K562 (cell line): Measurements from ENCODE around the gene ZNF599. TPM values are rescaled to one million over a fixed set of nuclear protein-coding genes. Genes with fewer than 3 reads are reported as not detected.

Source experiments
- CHD4 ChIP-seq: fragments of 200-600 bp; sonication (generic); IDR thresholded peaks from 3 replicates; pipeline ENCODE4 v1.6.1; 2012; ENCODE audit warnings: low read depth, mild to moderate bottlenecking, mixed read lengths, low read length, inconsistent platforms; ENCODE audit not compliant: insufficient read depth, insufficient replicate concordance, poor library complexity, severe bottlenecking
- EP400 ChIP-seq: fragments of 450-650 bp; IDR thresholded peaks from 2 replicates; pipeline ENCODE4 v1.6.1; 2017; ENCODE audit warnings: antibody characterized with exemption, mild to moderate bottlenecking, moderate library complexity
- FUS ChIP-seq: fragments of 200-400 bp; formaldehyde crosslinking; optimal IDR thresholded peaks from 2 replicates; pipeline ENCODE3; 2017; ENCODE audit warnings: low read depth, low read length
- KDM4B ChIP-seq, 2 experiments: fragments of 450-650 bp in 1 of 2; sonication (generic) in 1 of 2; IDR thresholded peaks; 2 replicates each; pipeline ENCODE4 v1.6.1; 2016 to 2017; ENCODE audit warnings: borderline replicate concordance in 2 of 2, antibody characterized with exemption in 1 of 2, low read depth in 1 of 2, mild to moderate bottlenecking in 1 of 2
- NCOA6 ChIP-seq: fragments of 450-650 bp; IDR thresholded peaks from 2 replicates; pipeline ENCODE4 v1.6.1; 2017; ENCODE audit warnings: mild to moderate bottlenecking
- NFE2 ChIP-seq: IDR thresholded peaks from 2 replicates; pipeline ENCODE4 v1.6.1; 2014; ENCODE audit warnings: antibody characterized with exemption, low read depth
- RNF2 ChIP-seq: sonication (generic); IDR thresholded peaks from 2 replicates; pipeline ENCODE4 v1.6.1; 2016
- SAFB ChIP-seq: fragments of 200-400 bp; formaldehyde crosslinking; IDR thresholded peaks from 2 replicates; pipeline ENCODE4 v1.6.1; 2017; ENCODE audit warnings: low read depth, low read length, borderline replicate concordance
- ZFX ChIP-seq: sonication (generic); formaldehyde crosslinking; IDR thresholded peaks from 2 replicates; pipeline ENCODE4 v1.8.0; 2022; ENCODE audit warnings: mild to moderate bottlenecking, missing genetic modification reagents, moderate library complexity
- polyA plus RNA-seq, 8 experiments: library from polyadenylated mRNA; depleted of rRNA in 4 of 8; stranded (reverse) in 5 of 8; unstranded in 3 of 8; fragments of >200 nt; fragmentation: Nextera tagmentation in 2 of 8; fragmentation: Illumina TruSeq in 1 of 8; extraction: Ambion mirVana in 2 of 8; extraction: Trizol in 1 of 8; gene quantifications; 2 replicates each; pipeline versions ENCODE4 v1.2.1 to v1.2.3, GENCODE V29; 2011 to 2014; ENCODE audit warnings: inconsistent platforms in 1 of 8, missing spikeins in 1 of 8
- total RNA-seq, 7 experiments: library from RNA; depleted of rRNA in 6 of 7; stranded (reverse); fragments of >200 nt in 6 of 7; fragmentation: Illumina TruSeq in 2 of 7; extraction: Trizol in 2 of 7; gene quantifications; 2 replicates each; pipeline versions ENCODE4 v1.2.1 to v1.2.3, GENCODE V29; 2011 to 2021; ENCODE audit warnings: low replicate concordance in 1 of 7
- TF ChIP-seq, protein P1 (sequence below): fragments of 450-650 bp; IDR thresholded peaks from 2 replicates; pipeline ENCODE4 v1.6.1; 2016; ENCODE audit warnings: low read depth

ZNF599 gene
- total and polyA plus RNA-seq, 9 of the 15 experiments (the other 6 are each of a cell fraction or from before 2014, with no cell fraction given) = 0.71 to 6.7 (median 2.8) TPM

DNA sequence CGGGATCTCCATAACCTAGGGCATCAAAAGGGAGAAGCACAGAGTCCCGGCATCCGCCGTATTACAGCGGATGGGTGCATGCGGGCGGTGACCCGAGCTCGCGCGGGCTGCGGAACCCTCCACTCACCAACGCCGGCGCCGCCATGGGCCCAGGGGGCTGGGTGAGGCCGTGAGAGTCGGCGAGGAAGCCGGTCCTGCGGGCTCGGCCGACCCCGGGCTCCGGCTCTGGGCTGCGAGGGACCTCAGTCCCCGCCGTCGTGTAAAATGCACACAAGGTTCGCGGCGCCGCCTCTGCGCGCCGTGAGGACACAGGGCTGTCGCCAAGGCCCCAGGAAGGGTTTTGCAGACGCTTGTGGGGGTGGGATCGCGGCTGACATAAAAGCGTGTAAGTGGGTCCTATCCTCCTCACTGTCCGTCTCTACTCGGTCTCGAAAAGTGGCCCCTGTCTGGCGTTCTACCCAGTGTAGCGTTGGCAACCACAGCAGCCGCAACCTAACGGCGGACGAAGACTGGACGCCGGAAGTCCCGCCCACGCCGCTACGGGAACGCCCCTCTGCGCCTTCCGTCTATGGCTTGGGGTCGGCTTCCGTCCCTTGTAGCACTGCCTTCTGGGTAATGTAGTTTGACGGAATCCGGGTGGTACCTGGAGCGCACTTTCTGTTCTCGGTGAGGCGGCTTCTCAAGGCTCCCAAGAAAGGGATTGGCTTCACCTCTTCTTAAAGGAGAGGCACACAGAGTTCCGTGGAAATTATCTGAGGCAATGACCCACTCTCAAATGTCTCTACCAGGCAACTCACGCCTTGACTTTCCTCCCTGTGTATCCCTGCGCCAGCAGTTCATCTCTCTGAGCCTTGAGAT lies at the start of gene ZNF599 (continued):
- TF ChIP-seq NFE2 = no peak
- no peak for TF ChIP-seq FUS
- 0 out of 2 replicates have a peak, but pooled peaks have one; percentile 22 for TF ChIP-seq RNF2
- TF ChIP-seq SAFB = no peak
- 0 out of 2 replicates have a peak, but pooled peaks have one; percentile 27 for TF ChIP-seq EP400
- TF ChIP-seq KDM4B (IDR thresholded peaks at IDR 0.05; ENCODE audit: borderline replicate concordance in 2 of 2, low read depth in 1 of 2) = peak in 1 of 2 experiments; percentile 83; a peak in 1 of 4 replicates
- TF ChIP-seq, protein P1, sequence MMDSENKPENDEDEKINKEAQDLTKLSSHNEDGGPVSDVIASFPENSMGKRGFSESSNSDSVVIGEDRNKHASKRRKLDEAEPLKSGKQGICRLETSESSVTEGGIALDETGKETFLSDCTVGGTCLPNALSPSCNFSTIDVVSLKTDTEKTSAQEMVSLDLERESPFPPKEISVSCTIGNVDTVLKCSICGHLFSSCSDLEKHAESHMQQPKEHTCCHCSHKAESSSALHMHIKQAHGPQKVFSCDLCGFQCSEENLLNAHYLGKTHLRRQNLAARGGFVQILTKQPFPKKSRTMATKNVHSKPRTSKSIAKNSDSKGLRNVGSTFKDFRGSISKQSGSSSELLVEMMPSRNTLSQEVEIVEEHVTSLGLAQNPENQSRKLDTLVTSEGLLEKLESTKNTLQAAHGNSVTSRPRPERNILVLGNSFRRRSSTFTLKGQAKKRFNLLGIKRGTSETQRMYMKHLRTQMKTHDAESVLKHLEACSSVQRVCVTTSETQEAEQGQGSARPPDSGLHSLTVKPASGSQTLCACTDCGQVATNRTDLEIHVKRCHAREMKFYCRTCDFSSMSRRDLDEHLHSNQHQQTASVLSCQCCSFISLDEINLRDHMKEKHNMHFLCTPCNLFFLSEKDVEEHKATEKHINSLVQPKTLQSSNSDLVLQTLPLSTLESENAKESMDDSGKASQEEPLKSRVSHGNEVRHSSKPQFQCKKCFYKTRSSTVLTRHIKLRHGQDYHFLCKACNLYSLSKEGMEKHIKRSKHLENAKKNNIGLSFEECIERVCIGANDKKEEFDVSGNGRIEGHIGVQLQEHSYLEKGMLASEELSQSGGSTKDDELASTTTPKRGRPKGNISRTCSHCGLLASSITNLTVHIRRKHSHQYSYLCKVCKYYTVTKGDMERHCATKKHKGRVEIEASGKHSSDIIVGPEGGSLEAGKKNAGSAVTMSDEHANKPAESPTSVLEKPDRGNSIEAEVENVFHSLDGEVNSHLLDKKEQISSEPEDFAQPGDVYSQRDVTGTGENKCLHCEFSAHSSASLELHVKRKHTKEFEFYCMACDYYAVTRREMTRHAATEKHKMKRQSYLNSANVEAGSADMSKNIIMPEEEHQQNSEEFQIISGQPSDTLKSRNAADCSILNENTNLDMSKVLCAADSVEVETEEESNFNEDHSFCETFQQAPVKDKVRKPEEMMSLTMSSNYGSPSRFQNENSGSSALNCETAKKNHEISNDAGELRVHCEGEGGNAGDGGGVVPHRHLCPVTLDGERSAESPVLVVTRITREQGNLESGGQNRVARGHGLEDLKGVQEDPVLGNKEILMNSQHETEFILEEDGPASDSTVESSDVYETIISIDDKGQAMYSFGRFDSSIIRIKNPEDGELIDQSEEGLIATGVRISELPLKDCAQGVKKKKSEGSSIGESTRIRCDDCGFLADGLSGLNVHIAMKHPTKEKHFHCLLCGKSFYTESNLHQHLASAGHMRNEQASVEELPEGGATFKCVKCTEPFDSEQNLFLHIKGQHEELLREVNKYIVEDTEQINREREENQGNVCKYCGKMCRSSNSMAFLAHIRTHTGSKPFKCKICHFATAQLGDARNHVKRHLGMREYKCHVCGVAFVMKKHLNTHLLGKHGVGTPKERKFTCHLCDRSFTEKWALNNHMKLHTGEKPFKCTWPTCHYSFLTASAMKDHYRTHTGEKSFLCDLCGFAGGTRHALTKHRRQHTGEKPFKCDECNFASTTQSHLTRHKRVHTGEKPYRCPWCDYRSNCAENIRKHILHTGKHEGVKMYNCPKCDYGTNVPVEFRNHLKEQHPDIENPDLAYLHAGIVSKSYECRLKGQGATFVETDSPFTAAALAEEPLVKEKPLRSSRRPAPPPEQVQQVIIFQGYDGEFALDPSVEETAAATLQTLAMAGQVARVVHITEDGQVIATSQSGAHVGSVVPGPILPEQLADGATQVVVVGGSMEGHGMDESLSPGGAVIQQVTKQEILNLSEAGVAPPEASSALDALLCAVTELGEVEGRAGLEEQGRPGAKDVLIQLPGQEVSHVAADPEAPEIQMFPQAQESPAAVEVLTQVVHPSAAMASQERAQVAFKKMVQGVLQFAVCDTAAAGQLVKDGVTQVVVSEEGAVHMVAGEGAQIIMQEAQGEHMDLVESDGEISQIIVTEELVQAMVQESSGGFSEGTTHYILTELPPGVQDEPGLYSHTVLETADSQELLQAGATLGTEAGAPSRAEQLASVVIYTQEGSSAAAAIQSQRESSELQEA = peak; percentile 92
- 0 out of 2 replicates have a peak, but pooled peaks have one; percentile 39 for TF ChIP-seq NCOA6
- peak; percentile 61 for TF ChIP-seq ZFX
- TF ChIP-seq CHD4 = no peak
